Measurements from ENCODE around the gene CFAP74. TPM values are rescaled to one million over a fixed set of nuclear protein-coding genes. Genes with fewer than 3 reads are reported as not detected.

Gene CFAP74
- total RNA-seq, 1 experiment from 2014 or later: not detected

- CTCF ChIA-PET: interaction anchor here (8.8 kb wide), 1 partner anchor 96 kb away, joined by 118 read pairs; no protein-coding TSS in a partner anchor
- Mint-ChIP-seq H3K4me1 (ENCODE audit: insufficient read depth, unreplicated experiment) (no peaks in the 10 kb centered on the region), H3K27me3 (ENCODE audit: insufficient read depth, unreplicated experiment) (peaks cover 24% of the 10 kb centered on the region), H3K27ac (ENCODE audit: low read depth, unreplicated experiment) (no peak overlapping the region), H3K36me3 (ENCODE audit: insufficient read depth, unreplicated experiment) (no peaks in the 10 kb centered on the region), H3K9me3 (ENCODE audit: unreplicated experiment) (no peaks in the 10 kb centered on the region), H3K4me3 (ENCODE audit: unreplicated experiment) (no peak overlapping the region)
- TF ChIP-seq CTCF (IDR thresholded peaks at IDR 0.05; ENCODE audit: unreplicated experiment): no peak
- DNase-seq (ENCODE audit: unreplicated experiment): no peak
- intact Hi-C loops (cut with micrococcal nuclease): no loop called here
- no TSS peak for BruUV-seq (replicated peaks)
- POLR2A ChIA-PET: no interaction called here
These were observed 54.8 kb downstream of the CFAP74 start for GRCh38 chr1:1948783-1949182.

- ChIA-PET POLR2A (no interaction called here), CTCF (interaction anchor here (0.7 to 8.8 kb wide), 2 partner anchors 98 to 137 kb away, joined by 3 to 118 read pairs; no protein-coding TSS in a partner anchor)
- Mint-ChIP-seq H3K9me3 (ENCODE audit: unreplicated experiment) (no peaks in the 10 kb centered on the region), H3K27ac (ENCODE audit: low read depth, unreplicated experiment) (no peak overlapping the region), H3K36me3 (ENCODE audit: insufficient read depth, unreplicated experiment) (no peaks in the 10 kb centered on the region), H3K4me3 (ENCODE audit: unreplicated experiment) (no peak overlapping the region), H3K4me1 (ENCODE audit: insufficient read depth, unreplicated experiment) (no peaks in the 10 kb centered on the region), H3K27me3 (ENCODE audit: insufficient read depth, unreplicated experiment) (peaks cover 24% of the 10 kb centered on the region)
- intact Hi-C loops (cut with micrococcal nuclease): no loop called here
- no TSS peak for BruUV-seq (replicated peaks)
- no peak for TF ChIP-seq CTCF (IDR thresholded peaks at IDR 0.05; ENCODE audit: unreplicated experiment)
- peak; percentile 22 for DNase-seq (ENCODE audit: unreplicated experiment)
These were observed 56.1 kb downstream of the CFAP74 start for GRCh38 chr1:1947493-1947892.

- Mint-ChIP-seq H3K4me1 (ENCODE audit: insufficient read depth, unreplicated experiment) (no peaks in the 10 kb centered on the region), H3K27me3 (ENCODE audit: insufficient read depth, unreplicated experiment) (peaks cover 26% of the 10 kb centered on the region), H3K36me3 (ENCODE audit: insufficient read depth, unreplicated experiment) (no peaks in the 10 kb centered on the region), H3K9me3 (ENCODE audit: unreplicated experiment) (no peaks in the 10 kb centered on the region), H3K4me3 (ENCODE audit: unreplicated experiment) (no peak overlapping the region), H3K27ac (ENCODE audit: low read depth, unreplicated experiment) (no peak overlapping the region)
- BruUV-seq (replicated peaks): no TSS peak
- intact Hi-C loops (cut with micrococcal nuclease): no loop called here
- DNase-seq (ENCODE audit: unreplicated experiment): no peak
- no peak for TF ChIP-seq CTCF (IDR thresholded peaks at IDR 0.05; ENCODE audit: unreplicated experiment)
- ChIA-PET POLR2A (no interaction called here), CTCF (interaction anchor here (1.0 to 8.8 kb wide), 3 partner anchors 9 to 99 kb away, joined by 3 to 118 read pairs (median 4); no protein-coding TSS in a partner anchor)
These were observed 57.0 kb downstream of the CFAP74 start for GRCh38 chr1:1946540-1946939.

GRCh38 chr1:1945782-1946393 is 57.7 kb downstream of the CFAP74 start:
- Mint-ChIP-seq H3K27me3 (ENCODE audit: insufficient read depth, unreplicated experiment) (peaks cover 33% of the 10 kb centered on the region), H3K27ac (ENCODE audit: low read depth, unreplicated experiment) (no peak overlapping the region), H3K4me1 (ENCODE audit: insufficient read depth, unreplicated experiment) (no peaks in the 10 kb centered on the region), H3K9me3 (ENCODE audit: unreplicated experiment) (no peaks in the 10 kb centered on the region), H3K36me3 (ENCODE audit: insufficient read depth, unreplicated experiment) (no peaks in the 10 kb centered on the region), H3K4me3 (ENCODE audit: unreplicated experiment) (no peak overlapping the region)
- no peak for TF ChIP-seq CTCF (IDR thresholded peaks at IDR 0.05; ENCODE audit: unreplicated experiment)
- ChIA-PET CTCF (interaction anchor here (0.6 to 8.8 kb wide), 4 partner anchors 9 to 99 kb away, joined by 3 to 118 read pairs (median 4); no protein-coding TSS in a partner anchor), POLR2A (no interaction called here)
- no peak for DNase-seq (ENCODE audit: unreplicated experiment)
- intact Hi-C loops (cut with micrococcal nuclease): no loop called here
- BruUV-seq (replicated peaks): no TSS peak

Data from MCF 10A (cell line).